GM04503 (cell line): ENCODE data around the gene FBXL14.

Source experiments
- DNase-seq: peaks from one replicate; pipeline ENCODE4 v3.0.0-alpha.2; 2012; ENCODE audit warnings: low read depth

The FBXL14 gene, protein sequence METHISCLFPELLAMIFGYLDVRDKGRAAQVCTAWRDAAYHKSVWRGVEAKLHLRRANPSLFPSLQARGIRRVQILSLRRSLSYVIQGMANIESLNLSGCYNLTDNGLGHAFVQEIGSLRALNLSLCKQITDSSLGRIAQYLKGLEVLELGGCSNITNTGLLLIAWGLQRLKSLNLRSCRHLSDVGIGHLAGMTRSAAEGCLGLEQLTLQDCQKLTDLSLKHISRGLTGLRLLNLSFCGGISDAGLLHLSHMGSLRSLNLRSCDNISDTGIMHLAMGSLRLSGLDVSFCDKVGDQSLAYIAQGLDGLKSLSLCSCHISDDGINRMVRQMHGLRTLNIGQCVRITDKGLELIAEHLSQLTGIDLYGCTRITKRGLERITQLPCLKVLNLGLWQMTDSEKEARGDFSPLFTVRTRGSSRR

DNA sequence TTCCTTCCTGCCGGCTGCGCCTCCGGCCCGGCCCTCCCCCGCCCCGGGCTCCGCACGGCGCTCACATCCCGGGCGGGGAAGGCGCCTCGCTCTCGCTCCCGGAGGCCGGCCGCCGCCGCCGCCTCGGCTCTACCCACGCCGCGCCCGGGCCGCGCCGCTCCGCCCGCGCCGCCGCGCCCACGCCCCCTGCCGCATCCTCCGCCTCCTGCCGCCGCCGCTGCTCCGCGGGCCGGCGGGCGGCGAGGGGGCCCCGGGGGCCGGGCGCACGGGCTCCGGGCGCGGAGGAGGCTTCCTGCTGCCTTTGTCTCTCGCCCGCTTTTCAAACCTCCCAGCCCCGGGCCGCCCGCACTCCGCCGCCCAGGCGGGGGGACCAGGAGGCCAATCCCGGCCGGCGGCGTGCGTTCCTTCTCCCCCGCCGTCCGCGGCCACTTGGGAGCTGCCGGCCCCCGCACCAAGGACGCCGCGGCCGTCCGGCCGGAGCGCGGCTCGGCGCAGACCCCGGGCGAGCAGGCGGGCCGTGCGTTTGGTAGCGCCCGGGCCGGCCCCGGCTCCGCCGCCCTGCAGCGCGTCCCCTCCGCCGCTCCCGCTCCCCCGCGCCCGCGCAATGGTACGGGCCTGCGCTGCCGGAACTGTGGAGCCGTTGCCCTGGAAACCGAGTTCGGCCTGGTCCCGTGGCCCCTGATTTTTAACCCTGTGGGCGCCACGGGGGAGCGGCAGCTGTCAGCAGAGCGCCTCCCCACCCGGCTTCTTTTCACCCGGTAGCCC, at the start of gene FBXL14:
FBXL14 (minus strand) TSS at position 321 of the 765 bp plus-strand sequence. CDS start 515 bp downstream, outside the sequence.
- no peak for DNase-seq

GRCh38 chr12:1643905-1644533, 49.6 kb upstream of the FBXL14 start:
- no peak for DNase-seq

GRCh38 chr12:1643043-1643442, 48.7 kb upstream of the FBXL14 start:
- no peak for DNase-seq

DNA sequence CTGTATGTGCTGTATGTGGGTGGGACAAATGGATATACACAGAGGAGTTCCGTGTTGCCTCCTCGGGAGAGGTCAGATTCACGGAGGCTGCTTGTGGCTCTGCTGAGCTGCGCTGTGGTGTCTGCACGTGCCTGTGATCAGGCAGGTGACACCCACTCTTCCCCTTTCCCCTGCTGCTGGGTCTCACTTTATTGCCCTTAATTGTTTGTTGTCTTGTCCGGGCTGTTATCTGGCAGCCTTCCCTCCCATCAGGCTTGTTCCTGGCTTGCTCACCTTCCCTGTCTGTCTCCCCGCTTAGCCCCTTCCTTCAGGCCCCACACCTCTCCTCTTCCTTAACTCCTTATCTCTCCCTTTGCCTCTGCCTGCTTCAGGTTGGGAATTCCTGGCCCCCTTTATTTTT, 48.1 kb upstream of the FBXL14 start:
- no peak for DNase-seq

- no peak for DNase-seq
These were observed 46.2 kb upstream of the FBXL14 start for GRCh38 chr12:1640328-1641234.

DNA sequence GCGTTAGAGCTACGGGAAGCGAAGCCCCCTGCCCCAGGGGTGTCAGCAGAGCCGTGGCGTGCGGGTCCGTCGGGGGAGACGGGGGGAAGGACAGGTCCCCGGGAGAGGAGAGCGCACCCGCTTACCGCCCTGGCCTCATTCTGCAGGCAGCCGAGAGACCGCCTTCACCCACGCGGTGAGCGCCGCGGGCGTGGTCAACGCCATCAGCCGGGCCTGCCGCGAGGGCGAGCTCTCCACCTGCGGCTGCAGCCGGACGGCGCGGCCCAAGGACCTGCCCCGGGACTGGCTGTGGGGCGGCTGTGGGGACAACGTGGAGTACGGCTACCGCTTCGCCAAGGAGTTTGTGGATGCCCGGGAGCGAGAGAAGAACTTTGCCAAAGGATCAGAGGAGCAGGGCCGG, 45.2 kb upstream of the FBXL14 start:
- DNase-seq = no peak

- no peak for DNase-seq
These were observed 43.8 kb upstream of the FBXL14 start for GRCh38 chr12:1638203-1638602.

DNA sequence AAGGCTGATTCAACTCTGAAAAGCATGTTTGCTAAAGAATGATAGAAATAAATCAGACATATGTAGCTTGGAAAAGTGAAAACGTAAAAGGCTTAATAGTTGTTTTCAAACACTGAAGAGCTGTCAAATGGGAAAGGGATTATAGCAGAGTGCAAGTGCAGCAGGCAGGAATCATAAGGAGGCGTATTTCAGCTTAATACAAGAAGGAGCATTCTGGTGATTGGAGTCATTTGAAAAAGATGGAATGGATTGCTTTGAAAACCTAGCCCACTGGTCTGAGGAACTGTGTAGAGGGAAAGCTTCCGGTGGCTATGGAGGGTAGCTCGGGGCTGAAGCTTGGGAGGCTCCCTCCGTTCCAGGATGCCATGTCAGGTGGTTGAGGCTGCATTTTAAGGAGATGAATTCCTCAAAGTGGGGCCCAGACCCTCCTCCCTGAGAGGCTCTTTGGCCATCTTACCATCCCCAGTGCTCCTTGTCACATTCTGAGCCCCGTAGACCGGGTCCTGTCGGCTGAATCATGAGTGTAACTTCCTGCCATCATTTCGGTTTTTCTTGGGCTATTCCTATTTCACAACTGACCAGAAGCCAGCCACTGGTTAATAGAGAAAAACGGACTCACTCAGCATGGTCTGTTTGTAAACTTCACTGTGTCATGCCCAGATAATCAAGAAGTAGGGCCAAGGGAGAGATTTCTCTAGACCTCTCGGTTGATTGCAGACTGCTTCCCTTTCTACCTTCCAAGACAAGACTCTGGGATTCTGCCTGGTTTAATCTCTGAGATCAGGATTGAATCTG, 41.1 kb upstream of the FBXL14 start:
- no peak for DNase-seq

DNA sequence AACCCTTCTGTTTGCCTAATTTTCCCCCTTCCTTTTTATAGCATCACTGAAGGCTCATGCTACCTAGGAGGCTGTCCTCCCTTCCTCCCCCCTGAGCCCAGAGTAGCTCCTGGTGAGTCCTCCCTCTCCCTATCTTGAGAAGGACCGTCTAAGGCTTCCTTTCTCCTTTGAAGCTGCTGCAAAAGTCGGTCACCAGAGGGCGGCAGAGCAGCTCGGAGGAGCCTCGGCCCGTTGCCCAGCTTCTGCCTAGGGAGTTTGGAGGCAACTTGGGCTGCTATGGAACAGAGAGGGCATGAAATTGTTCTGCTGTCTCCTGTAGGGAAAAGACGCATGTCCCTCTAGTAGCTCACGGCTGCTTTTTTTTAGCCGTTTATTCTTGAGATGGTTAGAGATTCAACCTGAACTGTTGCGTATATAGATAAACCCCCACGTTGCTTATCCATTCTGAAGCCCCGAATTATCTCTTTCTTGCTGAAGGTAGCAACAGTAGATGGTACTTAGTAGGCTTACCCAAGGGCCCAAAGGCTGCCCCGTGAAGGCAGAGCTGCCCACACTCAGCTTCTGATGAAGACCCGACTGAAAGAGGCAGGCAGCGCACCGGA, 40.3 kb upstream of the FBXL14 start:
- DNase-seq = no peak

DNA sequence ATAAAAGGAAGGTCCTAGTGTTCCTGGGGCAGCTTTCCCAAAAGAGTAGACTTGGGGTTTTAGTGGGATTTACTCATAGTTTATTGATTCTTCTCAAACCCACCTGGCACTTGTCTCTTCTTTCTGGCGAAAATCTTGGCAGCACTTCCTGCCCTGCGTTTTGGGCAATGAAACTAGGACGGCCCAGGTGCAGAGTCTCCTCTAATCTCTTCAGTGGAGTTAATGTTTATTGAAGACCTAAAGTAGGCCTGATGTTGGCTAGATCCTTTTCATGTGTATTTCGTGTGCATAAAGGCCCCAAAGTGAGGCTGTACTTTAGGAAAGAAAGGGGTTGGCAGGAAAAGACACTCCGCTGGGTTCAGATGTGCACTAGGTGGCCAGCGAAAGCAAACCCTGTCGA, 39.8 kb upstream of the FBXL14 start:
- DNase-seq = no peak

DNA sequence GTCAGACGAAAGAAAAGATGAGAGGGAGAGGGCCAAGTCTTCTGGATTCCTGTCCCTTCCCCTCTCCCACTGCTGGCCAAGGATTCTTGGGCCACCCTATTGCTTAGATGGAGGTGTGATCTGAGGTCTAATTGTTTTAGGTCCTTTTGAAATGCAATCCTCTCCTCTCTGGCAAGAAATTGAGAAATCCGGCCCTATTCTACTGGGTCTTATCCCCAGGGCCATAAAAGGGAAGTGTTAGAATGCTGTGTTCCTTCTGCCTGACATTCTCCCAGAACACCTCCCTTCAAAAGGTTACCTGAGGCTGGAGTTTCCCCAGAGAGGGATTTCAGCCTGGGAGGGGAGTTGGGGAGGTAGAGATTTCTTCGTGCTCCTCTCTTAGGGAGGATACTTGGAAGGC, 39.1 kb upstream of the FBXL14 start:
- no peak for DNase-seq

DNA sequence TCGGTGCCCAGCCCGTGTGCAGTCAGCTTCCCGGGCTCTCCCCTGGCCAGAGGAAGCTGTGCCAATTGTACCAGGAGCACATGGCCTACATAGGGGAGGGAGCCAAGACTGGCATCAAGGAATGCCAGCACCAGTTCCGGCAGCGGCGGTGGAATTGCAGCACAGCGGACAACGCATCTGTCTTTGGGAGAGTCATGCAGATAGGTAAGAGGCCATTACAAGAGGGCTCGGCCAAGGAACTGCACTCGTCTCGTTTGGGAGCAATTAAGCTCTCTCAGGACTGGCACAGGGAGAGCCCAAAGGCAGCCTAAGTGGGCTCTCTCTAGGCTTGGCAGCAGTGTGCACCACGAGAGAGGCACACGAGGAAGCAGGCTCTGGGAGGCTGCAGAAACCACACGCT, 38.3 kb upstream of the FBXL14 start:
- no peak for DNase-seq

DNA sequence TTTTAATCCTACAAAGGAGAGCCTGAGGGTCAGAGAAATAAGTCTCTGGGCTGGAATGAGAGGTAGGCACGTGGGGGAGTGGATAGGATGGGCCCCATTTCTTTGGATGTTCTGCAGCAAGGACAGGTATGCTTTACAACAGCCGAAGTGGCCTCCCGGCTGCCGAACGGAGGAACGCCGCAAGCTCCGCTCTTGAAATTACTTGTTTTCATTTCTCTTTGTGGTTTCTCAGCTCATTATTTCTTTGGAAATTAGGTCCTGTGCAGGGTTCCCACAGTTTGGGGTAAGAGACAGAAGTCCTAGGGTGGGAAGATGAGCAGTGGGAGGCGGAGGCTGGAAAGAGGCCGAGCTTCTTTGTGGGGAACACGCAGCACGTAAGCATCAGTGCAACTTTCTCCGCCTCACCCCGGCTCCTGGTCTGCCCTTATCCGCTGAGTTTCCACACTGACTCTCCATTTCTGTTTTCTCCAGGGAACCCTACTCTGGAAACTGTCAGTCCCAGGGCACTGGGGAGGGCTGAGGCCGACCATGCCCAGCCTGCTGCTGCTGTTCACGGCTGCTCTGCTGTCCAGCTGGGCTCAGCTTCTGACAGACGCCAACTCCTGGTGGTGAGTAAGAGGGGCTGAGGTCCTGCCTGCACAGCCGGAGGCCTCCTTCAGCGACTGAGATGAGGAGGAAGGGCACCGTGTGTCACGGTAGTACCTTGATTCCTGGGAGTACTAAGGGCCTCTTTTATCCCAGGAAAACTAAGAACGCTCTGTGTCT, 36.6 kb upstream of the FBXL14 start:
- no peak for DNase-seq

DNA sequence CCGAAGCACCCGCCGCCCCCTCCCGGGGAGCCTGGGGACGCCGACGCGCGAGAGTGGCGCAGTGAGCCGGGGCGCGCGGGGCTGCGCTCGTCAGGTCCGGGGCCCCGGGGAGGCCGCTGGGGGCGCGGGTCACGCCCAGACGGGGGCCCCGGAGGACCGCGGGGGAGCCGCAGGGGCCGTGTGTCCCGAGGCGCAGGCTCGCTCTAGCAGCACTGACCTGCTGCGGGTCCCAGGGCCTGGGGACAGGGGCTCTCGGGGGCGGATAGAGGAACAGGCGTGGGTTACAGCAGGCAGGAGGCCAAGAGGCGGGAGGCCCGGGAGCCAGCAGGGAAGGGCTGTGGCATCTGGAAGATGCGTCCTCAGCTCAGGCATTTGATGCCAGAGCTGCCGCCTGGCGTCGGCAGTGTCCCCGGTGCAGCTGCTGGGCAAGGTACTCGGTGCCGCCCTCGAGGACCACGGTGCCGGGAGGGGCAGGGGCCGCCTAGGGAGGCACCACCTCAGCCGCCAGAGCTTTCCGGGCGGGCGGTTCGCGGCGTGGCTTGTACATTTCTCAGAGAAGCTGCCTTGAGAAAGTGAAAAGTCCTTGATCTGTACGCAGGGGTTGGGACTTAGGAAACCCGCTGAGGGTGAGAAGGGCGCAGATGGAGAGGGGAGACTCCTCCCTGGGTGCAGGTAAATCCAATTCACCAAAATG, 35.9 kb upstream of the FBXL14 start:
- no peak for DNase-seq

DNA sequence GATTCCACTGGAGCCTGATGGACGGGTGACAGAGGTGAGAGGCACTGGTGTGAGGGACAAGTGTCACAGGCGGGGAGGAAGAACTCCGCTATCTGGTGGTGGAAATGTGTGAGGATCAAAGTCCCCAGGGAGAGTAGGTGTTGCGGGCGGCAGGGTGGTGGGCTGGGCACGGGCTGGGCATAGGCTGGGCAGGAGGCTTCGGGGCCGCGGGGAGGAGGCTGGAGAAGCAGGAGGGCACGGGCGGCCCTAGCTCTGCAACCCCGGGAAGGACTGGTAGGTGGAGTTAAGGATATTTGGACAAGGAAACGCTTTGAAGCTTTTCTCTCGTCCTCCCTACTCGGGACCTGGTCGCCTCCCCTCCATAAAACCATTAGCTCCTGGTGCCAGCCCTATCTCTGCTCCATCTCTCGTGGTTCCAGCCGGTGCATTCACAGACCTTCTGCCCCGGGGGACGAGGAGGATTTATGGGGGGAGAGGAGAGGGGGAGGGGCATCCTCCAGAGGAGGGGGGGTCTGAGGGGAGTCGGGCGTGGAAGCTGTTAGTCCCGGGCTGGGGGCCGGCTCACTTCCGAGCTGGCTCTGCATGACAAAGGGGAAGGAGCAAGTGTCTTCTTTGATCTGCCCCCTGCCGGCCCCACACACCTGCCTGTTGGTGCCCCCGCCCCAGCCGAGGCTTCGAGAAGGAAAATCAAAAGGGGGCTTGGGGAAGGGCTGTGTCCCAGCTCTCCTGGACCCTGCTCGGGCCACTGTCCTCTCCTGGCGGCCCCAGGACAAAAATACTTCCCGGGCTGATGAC, 35.2 kb upstream of the FBXL14 start:
- DNase-seq = no peak

DNA sequence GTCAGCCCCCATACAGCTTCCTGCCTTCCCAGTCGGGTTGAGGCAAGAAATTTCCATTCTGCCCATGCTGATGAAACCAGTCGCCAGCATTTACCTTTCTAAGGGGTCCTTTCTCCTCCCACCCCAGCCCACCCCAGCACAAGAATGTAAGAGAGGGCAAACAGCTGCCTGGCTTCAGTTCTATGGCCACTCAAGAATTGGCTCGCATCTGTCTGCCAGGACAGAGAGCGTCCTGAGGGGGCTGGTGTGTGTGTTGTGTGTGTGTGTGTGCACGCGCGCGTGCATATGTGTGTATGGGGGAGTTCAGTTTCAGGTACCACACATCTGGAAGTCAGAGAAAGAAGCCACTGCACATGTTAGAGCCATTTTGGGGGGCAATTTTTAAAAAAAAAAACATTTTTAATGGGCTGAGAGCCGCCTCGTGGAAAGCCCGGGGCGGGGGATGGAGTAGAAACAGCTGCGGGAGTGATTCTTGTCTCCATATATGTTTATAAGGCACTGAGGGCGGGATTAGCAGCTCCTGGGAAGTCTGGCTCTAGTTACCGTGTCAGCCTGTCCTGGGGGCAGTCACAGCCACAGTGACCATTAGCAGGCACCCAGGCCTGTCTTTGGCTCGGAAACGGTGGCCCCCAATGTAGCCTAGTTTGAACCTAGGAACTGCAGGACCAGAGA, 34.4 kb upstream of the FBXL14 start, which contains the start of gene WNT5B:
WNT5B (plus strand) TSS at position 566 of the 672 bp plus-strand sequence. CDS start 2,124 bp downstream, outside the sequence.
- DNase-seq = no peak

GRCh38 chr12:1622406-1622805, 28.0 kb upstream of the FBXL14 start:
- no peak for DNase-seq

- DNase-seq = no peak
These were observed 25.7 kb upstream of the FBXL14 start for GRCh38 chr12:1620092-1620491.
